GM18951 (cell line): ENCODE data around the gene MAPT.
"Not testable (repeated sequence)": the region's sequence is repeated elsewhere in the genome, so short reads cannot be mapped to it uniquely, and the experiment has no call there.

Experiments
- POLR2A ChIP-seq: IDR thresholded peaks from 4 replicates; pipeline ENCODE4 v1.6.1; 2011; ENCODE audit warnings: mild to moderate bottlenecking; ENCODE audit not compliant: insufficient read length, insufficient read depth; ENCODE audit errors: extremely low read depth
- in situ Hi-C: fragments of 300-500 bp; cut with MboI; formaldehyde crosslinking; loops from one replicate; pipeline ENCODE4 v1.12.0; 2022; ENCODE audit warnings: low sequenced_read_pairs, mixed read lengths, inconsistent platforms; ENCODE audit not compliant: unreplicated experiment

MAPT gene

DNA sequence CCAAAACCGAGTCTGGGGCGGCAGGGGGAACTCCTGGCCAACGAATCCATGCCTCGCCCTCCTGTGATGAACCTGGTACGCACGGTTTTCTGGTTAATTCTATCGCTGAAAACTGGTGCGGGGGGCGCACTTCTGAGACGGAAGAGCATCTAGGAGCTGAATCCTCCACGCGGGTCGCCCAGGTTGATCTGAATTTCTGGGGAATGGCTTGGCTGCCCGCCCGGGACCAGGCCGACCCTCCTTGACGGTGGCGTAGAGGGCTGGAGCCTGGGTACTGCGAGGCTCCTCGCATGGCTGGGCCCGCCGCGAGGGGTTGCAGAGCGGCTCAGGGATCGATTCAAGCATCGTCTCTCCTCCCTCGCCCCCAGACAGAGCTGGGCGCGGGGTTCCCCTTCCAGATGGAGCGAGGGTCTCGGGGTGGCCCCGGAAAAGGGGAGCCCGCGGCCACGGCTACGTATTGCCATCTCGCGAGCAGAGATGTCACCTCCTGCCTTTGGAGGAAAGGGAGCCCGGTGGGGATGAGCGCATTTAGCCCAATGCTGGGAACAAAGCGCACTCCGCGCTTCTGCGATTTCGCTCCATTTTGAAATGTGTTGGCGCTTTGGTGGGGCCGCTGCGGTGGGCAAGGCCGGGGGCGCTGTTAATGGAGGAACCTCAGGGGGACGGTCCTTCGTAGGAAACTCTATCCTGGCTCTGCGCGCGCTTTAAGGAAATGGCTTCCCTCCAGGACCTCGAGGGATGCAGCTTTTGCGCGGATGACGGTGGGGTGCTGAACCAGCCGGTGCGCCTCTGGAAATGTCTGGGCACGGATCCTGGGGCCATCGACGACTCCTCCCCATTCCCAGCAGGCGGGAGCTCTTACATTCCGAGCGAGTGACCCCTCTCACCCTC is 2.7 kb downstream of the MAPT start:
- in situ Hi-C loops: no loop called here
- TF ChIP-seq POLR2A: no peak

DNA sequence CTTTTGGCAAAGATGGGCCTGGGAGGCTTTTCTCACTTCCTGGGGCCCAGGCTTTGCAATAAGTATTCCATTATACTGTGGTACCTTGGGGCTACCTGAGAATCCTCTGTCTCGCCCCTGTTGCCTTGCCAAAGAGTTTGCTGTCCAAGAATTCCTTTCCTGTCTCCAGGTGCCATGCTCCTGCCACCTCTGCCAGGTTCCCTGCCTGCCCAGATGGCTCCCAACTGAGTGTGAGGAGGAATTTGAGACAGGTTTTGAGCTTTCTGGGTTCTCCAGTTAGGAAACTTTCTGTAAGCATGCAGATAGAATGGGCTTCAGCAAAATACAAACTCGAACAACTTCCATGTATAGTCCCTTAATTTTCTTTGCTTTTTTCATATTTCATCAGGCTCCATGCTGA is 5.8 kb downstream of the MAPT start:
- in situ Hi-C loops: no loop called here
- TF ChIP-seq POLR2A: no peak

DNA sequence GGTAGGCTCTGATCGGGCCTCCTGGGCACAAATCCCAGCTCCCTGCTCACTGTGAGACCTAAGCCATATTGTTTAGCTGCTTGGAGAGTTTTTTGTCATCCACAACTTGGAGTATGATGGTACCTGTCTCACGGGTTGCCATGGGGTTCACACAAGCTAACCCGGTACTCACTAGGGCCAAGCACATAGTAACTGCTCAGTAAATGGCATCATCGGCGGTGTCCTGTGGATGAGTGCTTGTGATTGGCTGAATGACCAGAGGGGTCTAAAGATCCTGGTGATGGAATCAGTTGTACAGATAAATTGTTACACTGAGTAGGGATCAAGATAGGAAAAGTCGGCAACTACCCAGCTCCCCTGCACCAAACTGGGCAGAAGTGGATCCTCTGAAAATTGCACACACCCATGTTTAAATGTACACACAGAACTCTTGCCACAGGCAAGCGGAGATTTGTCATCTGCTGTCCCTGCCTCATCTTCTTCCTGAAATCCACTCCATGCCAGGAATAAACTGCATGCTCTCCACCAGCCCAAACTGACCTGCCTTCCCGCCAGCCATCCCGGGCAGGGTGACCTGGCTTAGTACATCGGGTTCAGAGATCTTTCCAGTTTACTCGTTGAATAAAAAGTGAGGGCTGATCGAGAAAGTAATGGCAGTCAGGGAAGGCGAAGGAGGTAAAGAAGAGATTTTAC is 6.5 kb downstream of the MAPT start:
- in situ Hi-C loops: no loop called here
- TF ChIP-seq POLR2A: no peak

DNA sequence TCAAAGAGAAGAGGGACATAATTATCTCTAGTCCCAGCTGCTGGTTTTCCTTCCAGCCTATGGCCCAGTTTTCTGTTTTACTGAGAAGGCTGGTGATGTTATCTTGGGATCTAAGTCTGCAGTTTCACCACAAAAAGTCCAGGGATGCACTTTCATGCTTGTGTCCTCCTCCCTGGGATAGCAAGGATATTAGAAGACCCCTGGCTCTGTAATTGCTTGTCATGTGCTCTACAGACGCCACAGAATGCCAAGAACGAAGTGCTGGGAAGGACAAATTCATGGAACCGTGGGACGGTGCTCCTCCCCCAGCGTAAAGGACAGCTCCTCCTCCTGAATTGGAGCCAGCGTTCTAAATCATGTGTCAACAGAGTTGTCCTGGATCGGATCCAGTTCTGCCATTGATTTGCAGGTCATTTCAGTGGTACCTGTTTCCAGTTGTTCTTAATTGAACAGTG is 8.6 kb downstream of the MAPT start:
- TF ChIP-seq POLR2A: no peak
- in situ Hi-C loops: no loop called here

DNA sequence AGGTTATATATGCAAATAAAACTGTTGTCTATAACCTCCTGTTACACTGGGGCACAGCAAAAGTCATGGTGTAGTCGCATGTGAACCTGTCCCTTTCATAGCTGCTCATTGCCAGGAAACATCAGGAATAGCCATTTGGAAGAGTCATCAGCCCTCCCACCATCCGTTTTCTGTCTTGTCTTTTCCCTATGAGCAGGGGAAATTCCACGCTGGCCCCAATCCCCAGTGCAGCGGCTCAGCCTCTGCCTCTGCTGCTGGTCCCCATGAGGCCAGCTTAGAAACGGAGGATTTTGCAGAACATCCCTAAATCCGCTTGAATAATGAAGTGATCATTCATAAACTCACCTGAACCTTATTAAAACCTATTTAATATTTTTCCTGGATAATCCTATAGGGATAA is 10.5 kb downstream of the MAPT start:
- no peak for TF ChIP-seq POLR2A
- in situ Hi-C loops: no loop called here

DNA sequence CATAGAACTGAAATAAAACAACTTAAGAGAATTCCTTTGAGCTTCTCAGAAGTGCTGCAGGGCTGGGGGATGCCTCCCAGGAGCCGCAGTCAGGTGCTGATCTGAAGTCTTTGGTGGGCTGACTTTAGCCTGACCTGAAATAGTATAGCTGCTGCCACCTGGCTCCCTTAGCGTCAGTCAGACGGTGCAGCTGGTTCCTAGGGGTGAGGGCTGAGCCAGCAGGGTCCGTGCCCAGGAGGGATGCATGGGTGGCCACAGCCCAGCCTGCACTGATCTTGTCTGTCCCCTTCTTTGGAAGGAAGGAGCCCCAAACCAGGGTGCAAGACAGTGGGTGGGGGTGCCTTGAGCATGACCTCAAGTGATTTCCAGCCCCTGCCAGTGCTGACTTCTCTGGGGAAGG is 11.5 kb downstream of the MAPT start:
- no peak for TF ChIP-seq POLR2A
- in situ Hi-C loops: no loop called here

DNA sequence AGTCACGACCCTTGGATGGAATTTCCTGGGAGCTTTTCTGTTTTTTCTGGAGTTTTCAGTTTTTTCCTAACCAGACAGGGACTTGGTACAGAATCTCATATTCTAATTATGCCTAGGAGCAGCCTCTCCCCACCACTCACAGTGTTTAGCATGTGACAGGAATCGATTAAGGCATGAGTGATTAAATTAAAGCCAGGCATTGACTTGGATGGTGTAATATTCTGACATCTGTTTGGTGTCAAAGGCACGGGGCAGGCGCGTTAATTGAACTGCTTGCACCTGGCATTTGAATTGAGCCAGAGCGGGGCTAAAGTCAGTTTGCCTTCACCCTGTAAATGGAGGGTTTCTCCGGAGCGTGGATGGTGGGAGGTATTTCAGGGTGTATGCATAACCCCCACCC is 11.9 kb downstream of the MAPT start:
- TF ChIP-seq POLR2A: no peak
- in situ Hi-C loops: no loop called here

DNA sequence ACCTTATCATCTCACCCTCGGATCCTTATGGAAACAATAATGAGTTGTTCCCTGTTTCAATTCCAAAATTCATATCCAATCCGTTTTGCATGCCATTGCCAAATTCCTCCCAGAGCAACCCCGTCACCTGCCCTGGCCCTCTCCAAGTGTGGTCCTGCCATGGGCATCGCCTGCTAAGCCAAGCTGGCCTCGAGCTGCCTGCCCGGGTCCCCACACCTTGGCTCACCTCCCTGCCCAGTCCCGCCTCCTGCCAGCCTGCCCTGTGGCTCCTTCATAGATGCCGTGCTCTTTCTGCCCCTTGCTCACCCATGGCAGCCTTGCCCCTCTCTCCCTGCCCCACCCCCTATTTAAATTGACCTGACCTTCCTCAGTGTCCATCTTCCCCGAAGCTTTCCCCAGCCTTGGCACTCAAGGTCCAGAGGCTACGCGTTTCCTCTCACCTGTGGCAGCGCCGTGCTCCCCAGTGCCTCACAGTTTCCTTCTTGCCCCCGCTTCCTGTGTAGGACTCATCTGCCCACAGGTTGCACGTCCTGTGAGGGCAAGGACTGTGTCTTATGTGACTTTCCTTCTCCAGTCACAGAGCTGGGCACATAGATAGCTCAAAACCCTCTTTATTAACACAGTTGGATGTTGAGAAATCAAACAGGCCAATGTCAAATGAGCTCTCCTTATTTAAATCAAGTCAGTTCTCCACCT is 12.7 kb downstream of the MAPT start:
- in situ Hi-C loops: no loop called here
- TF ChIP-seq POLR2A: no peak

DNA sequence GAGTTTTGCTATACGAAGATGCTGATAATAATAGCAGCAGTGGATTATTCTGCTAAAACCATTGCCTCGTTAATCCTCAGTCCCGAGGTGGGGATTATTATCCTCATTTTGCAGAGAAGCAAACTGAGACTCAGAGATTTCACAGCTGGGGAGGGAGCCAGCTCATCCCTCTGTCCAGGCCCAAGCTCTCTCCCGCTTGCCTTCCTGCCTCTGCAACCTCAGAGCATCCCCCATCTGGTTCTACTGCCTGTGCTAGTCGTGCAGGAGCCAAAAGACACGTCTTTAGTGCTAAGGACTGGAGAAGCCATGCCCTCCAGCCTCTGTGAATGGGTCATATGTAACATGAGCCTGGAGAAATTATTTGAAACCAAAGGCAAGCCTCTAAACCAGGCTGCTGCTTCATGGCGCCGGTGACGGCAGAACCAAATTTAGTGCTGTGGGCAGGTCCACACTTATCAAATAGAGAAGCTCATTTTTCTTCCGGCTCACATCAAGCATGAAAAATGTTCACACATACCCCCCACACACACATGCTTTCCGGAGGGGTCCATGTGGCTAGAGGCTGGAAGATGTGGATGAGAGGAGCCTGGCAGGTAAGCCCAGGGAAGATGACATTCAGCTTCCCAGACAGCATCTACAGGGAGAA is 13.5 kb downstream of the MAPT start:
- TF ChIP-seq POLR2A: no peak
- in situ Hi-C loops: no loop called here

DNA sequence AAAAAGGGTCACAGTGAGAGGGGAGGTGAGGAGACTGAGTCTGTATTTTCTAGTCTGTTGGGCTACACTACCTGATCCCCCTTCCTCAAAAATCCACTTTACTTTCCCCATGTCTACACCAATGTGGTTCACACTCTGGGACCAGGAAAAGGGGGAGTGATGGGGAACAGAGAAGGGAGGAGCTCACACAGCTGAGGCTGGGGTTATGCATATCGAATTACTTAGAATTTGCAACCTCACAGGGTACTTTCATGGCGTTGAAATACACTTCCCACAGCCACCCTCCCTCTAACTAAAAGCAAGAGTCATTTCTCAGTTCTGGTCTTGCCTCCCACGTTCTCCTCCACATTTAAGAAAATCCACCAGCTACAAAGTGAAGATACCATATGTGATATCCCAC is 14.1 kb downstream of the MAPT start:
- TF ChIP-seq POLR2A: no peak
- in situ Hi-C loops: no loop called here

DNA sequence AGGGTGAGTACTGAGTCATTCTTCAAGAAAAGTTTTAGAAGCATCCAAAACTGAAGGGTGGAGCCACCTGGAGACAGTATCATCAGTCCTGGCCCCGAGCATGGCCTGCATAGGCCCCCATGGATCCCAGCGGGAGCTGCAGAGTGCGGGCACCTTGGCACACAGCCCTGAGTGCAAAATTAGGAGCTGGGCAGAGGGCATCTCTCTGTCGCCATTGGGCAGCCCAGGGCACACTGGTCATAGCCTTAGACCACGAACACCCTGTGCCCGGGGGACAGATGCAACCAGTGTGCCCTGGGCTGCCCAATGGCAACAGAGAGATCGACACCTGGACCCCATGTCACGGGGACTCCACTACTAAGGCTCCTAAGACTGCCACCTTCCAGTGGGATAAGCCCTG is 14.6 kb downstream of the MAPT start:
- TF ChIP-seq POLR2A: no peak
- in situ Hi-C loops: no loop called here

DNA sequence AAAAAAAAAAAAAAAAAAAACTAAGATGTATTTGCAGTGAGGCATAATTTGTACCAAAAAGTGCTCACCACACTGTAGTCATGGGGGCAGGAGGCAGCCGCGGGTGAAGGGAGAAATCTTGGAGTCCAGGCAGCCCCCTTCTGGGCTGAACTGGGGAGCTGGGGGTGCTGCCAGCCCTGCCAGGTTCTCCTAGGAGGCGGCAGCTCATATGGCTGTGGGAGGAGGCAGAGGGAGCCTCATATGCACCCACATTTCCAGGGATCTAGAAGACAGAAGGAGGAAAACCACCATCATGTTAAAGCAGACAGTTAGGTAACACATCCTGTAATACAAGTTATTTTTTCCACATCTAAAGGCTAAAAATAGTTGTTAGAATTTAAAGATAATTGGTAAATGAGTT is 16.3 kb downstream of the MAPT start:
- in situ Hi-C loops: no loop called here
- no peak for TF ChIP-seq POLR2A

DNA sequence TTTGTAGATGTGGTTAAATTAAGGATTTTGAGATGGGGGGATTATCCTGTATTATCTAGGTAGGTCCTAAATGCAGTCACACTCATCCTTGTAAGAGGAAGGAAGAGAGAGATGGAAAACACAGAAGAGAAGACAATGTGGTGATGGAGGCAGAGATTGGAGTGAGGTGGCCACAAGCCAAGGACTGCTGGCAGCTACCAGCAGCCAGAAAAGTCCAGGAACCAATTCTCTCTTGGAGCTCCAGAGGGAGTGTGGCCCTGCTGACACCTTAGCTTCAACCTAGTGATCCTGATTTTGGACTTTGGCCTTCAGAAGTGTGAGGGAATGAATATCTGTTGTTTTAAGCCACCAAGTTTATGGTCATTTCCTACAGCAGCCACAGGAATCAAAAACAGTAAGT is 18.0 kb downstream of the MAPT start:
- in situ Hi-C loops: no loop called here
- TF ChIP-seq POLR2A: no peak

DNA sequence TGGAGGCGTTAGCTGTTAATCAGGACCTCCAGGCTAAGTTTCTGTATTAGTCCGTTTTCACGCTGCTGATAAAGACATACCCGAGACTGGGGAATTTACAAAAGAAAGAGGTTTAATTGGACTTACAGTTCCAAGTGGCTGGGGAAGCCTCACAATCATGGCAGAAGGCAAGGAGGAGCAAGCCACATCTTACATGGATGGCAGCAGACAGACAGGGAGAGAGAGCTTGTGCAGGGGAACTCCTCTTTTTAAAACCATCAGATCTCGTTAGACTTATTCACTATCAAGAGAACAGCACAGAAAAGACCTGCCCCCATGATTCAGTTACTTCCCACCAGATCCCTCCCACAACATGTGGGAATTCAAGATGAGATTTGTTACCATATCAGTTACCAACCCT is 18.7 kb downstream of the MAPT start:
- in situ Hi-C loops: not testable (repeated sequence)
